Tibial nerve (tissue), 4 donors: Measurements from ENCODE around the gene STAT4.

Experiments used
- EP300 ChIP-seq, 2 donors: sonication (generic); formaldehyde crosslinking; IDR thresholded peaks; one replicate each; pipeline ENCODE4 v1.6.1; 2017; ENCODE audit warnings: antibody characterized with exemption in 2 of 2, mild to moderate bottlenecking in 1 of 2
- POLR2A ChIP-seq, 2 donors: fragments of 450-650 bp; IDR thresholded peaks; one replicate each; pipeline ENCODE4 v1.6.1; 2017; ENCODE audit warnings: antibody characterized with exemption in 2 of 2, mild to moderate bottlenecking in 2 of 2, moderate library complexity in 2 of 2
- TF ChIP-seq, protein P1 (sequence below), 5 experiments: fragments of 200-600 bp in 3 of 5; fragments of 450-650 bp in 2 of 5; sonication (generic) in 3 of 5; IDR thresholded peaks; one replicate each; pipeline ENCODE4 v1.5.1; 2016 to 2019; ENCODE audit warnings: antibody characterized with exemption in 5 of 5, mild to moderate bottlenecking in 3 of 5, moderate library complexity in 2 of 5

- TF ChIP-seq, protein P1, sequence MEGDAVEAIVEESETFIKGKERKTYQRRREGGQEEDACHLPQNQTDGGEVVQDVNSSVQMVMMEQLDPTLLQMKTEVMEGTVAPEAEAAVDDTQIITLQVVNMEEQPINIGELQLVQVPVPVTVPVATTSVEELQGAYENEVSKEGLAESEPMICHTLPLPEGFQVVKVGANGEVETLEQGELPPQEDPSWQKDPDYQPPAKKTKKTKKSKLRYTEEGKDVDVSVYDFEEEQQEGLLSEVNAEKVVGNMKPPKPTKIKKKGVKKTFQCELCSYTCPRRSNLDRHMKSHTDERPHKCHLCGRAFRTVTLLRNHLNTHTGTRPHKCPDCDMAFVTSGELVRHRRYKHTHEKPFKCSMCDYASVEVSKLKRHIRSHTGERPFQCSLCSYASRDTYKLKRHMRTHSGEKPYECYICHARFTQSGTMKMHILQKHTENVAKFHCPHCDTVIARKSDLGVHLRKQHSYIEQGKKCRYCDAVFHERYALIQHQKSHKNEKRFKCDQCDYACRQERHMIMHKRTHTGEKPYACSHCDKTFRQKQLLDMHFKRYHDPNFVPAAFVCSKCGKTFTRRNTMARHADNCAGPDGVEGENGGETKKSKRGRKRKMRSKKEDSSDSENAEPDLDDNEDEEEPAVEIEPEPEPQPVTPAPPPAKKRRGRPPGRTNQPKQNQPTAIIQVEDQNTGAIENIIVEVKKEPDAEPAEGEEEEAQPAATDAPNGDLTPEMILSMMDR (IDR thresholded peaks at IDR 0.05) = no peak
- no peak for TF ChIP-seq EP300 (IDR thresholded peaks at IDR 0.05)
- TF ChIP-seq POLR2A (IDR thresholded peaks at IDR 0.05) = no peak
These were observed 45.7 kb downstream of the STAT4 start for GRCh38 chr2:191105082-191105481.
